ENCODE results near the gene ZNF253.
A peak's percentile ranks its signal among the peaks of the same experiment; 100 is the strongest.
"Not testable (repeated sequence)": the region's sequence is repeated elsewhere in the genome, so short reads cannot be mapped to it uniquely, and the experiment has no call there.

ZNF253 gene

GRCh38 chr19:19900729-19901444 lies 35.2 kb downstream of the ZNF253 start, which contains the start of gene ZNF93:
TSS of gene ZNF93 (plus strand) at chr19:19900946. CDS start at chr19:19901089, 143 bp downstream.
- H3K27ac ChIP-seq: peak within 1 kb of the TSS; percentile 72
- TF ChIP-seq ZFX (IDR thresholded peaks at IDR 0.05) (peak; percentile 42; the same call in 1 of the 2 replicates), CTCF (conservative IDR thresholded peaks at IDR 0.05) (no peak)

- not testable (repeated sequence) for H3K27ac ChIP-seq
Measured at GRCh38 chr19:19907551-19907950, 41.9 kb downstream of the ZNF253 start.

GRCh38 chr19:19909654-19910053 lies 44.0 kb downstream of the ZNF253 start:
- no peak for TF ChIP-seq ZFX (IDR thresholded peaks at IDR 0.05)
- TF ChIP-seq CTCF (conservative IDR thresholded peaks at IDR 0.05): no peak
- no peak overlapping the region for H3K27ac ChIP-seq

GRCh38 chr19:19911150-19911549 lies 45.5 kb downstream of the ZNF253 start:
- no peak overlapping the region for H3K27ac ChIP-seq
- TF ChIP-seq CTCF (conservative IDR thresholded peaks at IDR 0.05): no peak
- TF ChIP-seq ZFX (IDR thresholded peaks at IDR 0.05): no peak

- no peak for TF ChIP-seq CTCF (conservative IDR thresholded peaks at IDR 0.05)
- TF ChIP-seq ZFX (IDR thresholded peaks at IDR 0.05): no peak
- H3K27ac ChIP-seq: no peak overlapping the region
Measured at GRCh38 chr19:19914596-19914995, 48.9 kb downstream of the ZNF253 start.

- TF ChIP-seq CTCF (conservative IDR thresholded peaks at IDR 0.05): peak; percentile 59
- not testable (repeated sequence) for H3K27ac ChIP-seq
Measured at GRCh38 chr19:19930417-19930816, 64.7 kb downstream of the ZNF253 start.

GRCh38 chr19:19933432-19934314 lies 68.0 kb downstream of the ZNF253 start:
- H3K27ac ChIP-seq: not testable (repeated sequence)

- no peak overlapping the region for H3K27ac ChIP-seq
- no peak for TF ChIP-seq CTCF (conservative IDR thresholded peaks at IDR 0.05)
- TF ChIP-seq ZFX (IDR thresholded peaks at IDR 0.05): no peak
Measured at GRCh38 chr19:19937403-19937802, 71.7 kb downstream of the ZNF253 start.

All from C4-2B (cell line).